HepG2 (cell line): ENCODE measurements around the gene PTH2. TPM values are rescaled to one million over a fixed set of nuclear protein-coding genes. Genes with fewer than 3 reads are reported as not detected.

ENCODE experiments used
- ATAC-seq: fragments of 200-7000 bp; cut with Tn5 transposase; 3 replicates; pipeline ENCODE4 v1.9.1; 2020; ENCODE audit warnings: mild to moderate bottlenecking, moderate library complexity
- BruUV-seq: library from RNA; stranded (reverse); fragments of 400-500 nt; replicated peaks from 2 replicates; lab custom pipeline; 2021; lab: Mats Ljungman, UMichigan
- CTCF ChIA-PET: fragments of 300-600 bp; formaldehyde crosslinking; extraction: SDS; loops from one replicate; lab custom pipeline; 2021; ENCODE audit warnings: low total read pairs, inconsistent platforms, low intra/inter-chr PET ratio; lab: Yijun Ruan, JAX
- POLR2A ChIA-PET: fragments of 350-600 bp; sonication (Branson Sonifier 250); formaldehyde crosslinking; loops from one replicate; lab custom pipeline; 2020; ENCODE audit warnings: antibody characterized with exemption, inconsistent platforms; lab: Yijun Ruan, JAX
- DNase-seq: peaks from one replicate; pipeline ENCODE4 v3.0.0-alpha.2; 2015; ENCODE audit warnings: low spot score
- FAIRE-seq: peaks from 3 replicates; lab custom pipeline; 2011; peaks lifted over from hg19 to GRCh38; lab: Jason Lieb, UNC
- H2AFZ ChIP-seq: one replicate; pipeline ENCODE4 v1.6.1; 2011; ENCODE audit warnings: low read length, inconsistent platforms
- H3K27ac ChIP-seq: fragments of 300-600 bp; 3 replicates; pipeline ENCODE4 v1.8.0; 2011; ENCODE audit warnings: mixed run types, mild to moderate bottlenecking, mixed read lengths, low read length, inconsistent platforms; ENCODE audit not compliant: insufficient read depth; ENCODE audit errors: extremely low read length
- H3K27me3 ChIP-seq, 2 experiments: fragments of 200-600 bp in 1 of 2; 2 replicates in 1 of 2; 3 replicates in 1 of 2; pipeline versions ENCODE4 v1.6.0 to v1.8.0; 2011; ENCODE audit warnings: low read length in 2 of 2, mild to moderate bottlenecking in 2 of 2, moderate library complexity in 2 of 2, inconsistent platforms in 1 of 2; ENCODE audit not compliant: insufficient read depth in 2 of 2, control insufficient read depth in 1 of 2
- H3K36me3 ChIP-seq, 2 experiments: fragments of 200-600 bp in 1 of 2; replicated peaks in 1 of 2; 2 replicates in 1 of 2; 3 replicates in 1 of 2; pipeline versions ENCODE4 v1.5.1 to v1.8.0; 2011; ENCODE audit warnings: low read length in 2 of 2, inconsistent platforms in 1 of 2; ENCODE audit not compliant: insufficient read depth in 2 of 2, control insufficient read depth in 1 of 2
- H3K4me1 ChIP-seq: 2 replicates; pipeline ENCODE4 v1.5.1; 2012; ENCODE audit warnings: low read length, inconsistent platforms; ENCODE audit not compliant: insufficient read depth
- H3K4me2 ChIP-seq: 2 replicates; pipeline ENCODE4 v1.6.0; 2011; ENCODE audit warnings: low read depth, low read length, inconsistent platforms
- H3K4me3 ChIP-seq, 3 experiments: fragments of 200-600 bp in 1 of 3; sonication (generic), shearing (Covaris generic) in 1 of 3; replicated peaks in 1 of 3; 2 replicates each; pipeline ENCODE4 v1.5.1; 2011 to 2016; ENCODE audit warnings: low read length in 3 of 3, inconsistent platforms in 2 of 3, low read depth in 2 of 3, mild to moderate bottlenecking in 2 of 3, control low read depth in 1 of 3, mixed read lengths in 1 of 3; ENCODE audit not compliant: insufficient read depth in 1 of 3
- H3K79me2 ChIP-seq: one replicate; pipeline ENCODE4 v1.6.1; 2011; ENCODE audit warnings: low read length, inconsistent platforms; ENCODE audit not compliant: insufficient read depth
- H3K9ac ChIP-seq: 2 replicates; pipeline ENCODE4 v1.6.0; 2011; ENCODE audit warnings: mild to moderate bottlenecking, low read depth, low read length, inconsistent platforms; ENCODE audit not compliant: insufficient read depth
- H3K9me3 ChIP-seq: 2 replicates; pipeline ENCODE4 v1.5.1; 2012; ENCODE audit warnings: mild to moderate bottlenecking, low read length
- H4K20me1 ChIP-seq: 2 replicates; pipeline ENCODE4 v1.6.0; 2011; ENCODE audit warnings: inconsistent platforms, mild to moderate bottlenecking, low read length, moderate library complexity; ENCODE audit not compliant: insufficient read depth
- BORCS8-MEF2B ChIP-seq: sonication (generic); formaldehyde crosslinking; IDR thresholded peaks from 2 replicates; pipeline ENCODE4 v1.8.0; 2022; ENCODE audit warnings: mild to moderate bottlenecking, missing genetic modification reagents
- ELF4 ChIP-seq: sonication (generic); formaldehyde crosslinking; IDR thresholded peaks from 2 replicates; pipeline ENCODE4 v1.5.0; 2020; ENCODE audit warnings: missing genetic modification reagents, mild to moderate bottlenecking, moderate library complexity, borderline replicate concordance
- EZH2 ChIP-seq: conservative IDR thresholded peaks from 2 replicates; pipeline ENCODE4 v1.6.1; 2012; ENCODE audit warnings: mild to moderate bottlenecking, low read depth, low read length, moderate library complexity
- RAD21 ChIP-seq: fragments of 450-650 bp; formaldehyde crosslinking; IDR thresholded peaks from 2 replicates; pipeline ENCODE4 v1.5.0; 2020; ENCODE audit warnings: mild to moderate bottlenecking
- SALL1 ChIP-seq: sonication (generic); formaldehyde crosslinking; IDR thresholded peaks from 2 replicates; pipeline ENCODE4 v1.8.0; 2022; ENCODE audit warnings: mild to moderate bottlenecking, missing genetic modification reagents
- SMC3 ChIP-seq: IDR thresholded peaks from 2 replicates; pipeline ENCODE4 v1.6.1; 2011; ENCODE audit warnings: low read length, improper control_type of control experiment
- STAG1 ChIP-seq: sonication (generic); formaldehyde crosslinking; IDR thresholded peaks from 2 replicates; pipeline ENCODE4 v1.4.0; 2020; ENCODE audit warnings: missing genetic modification reagents
- ZNF747 ChIP-seq: sonication (generic); formaldehyde crosslinking; IDR thresholded peaks from 2 replicates; pipeline ENCODE4 v1.8.1; 2023; ENCODE audit warnings: missing genetic modification reagents, mild to moderate bottlenecking, borderline replicate concordance
- WGBS: methylation state at CpG from one replicate; pipeline ENCODE4 v1.1.6; 2017; ENCODE audit warnings: low lambda C conversion rate; 5-methylcytosine and 5-hydroxymethylcytosine counted together
- in situ Hi-C: cut with HindIII; loops from 2 replicates; pipeline ENCODE4 v1.10.0; 2017; ENCODE audit warnings: low pct_unique_long_range_greater_than_20kb; ENCODE audit not compliant: extremely low pct_ligation_motif_present
- intact Hi-C: fragments of 100-400 bp; cut with micrococcal nuclease; formaldehyde crosslinking; loops from one replicate; pipeline ENCODE4 v1.10.0; 2022; ENCODE audit not compliant: unreplicated experiment
- polyA plus RNA-seq, 8 experiments: library from polyadenylated mRNA; depleted of rRNA in 3 of 8; stranded (reverse) in 7 of 8; unstranded in 1 of 8; fragments of >200 nt; fragmentation: Illumina TruSeq in 4 of 8; extraction: Trizol in 4 of 8; gene quantifications; 2 replicates each; pipeline versions ENCODE4 v1.2.1 to v1.2.3, GENCODE V29; 2011 to 2016; ENCODE audit warnings: low read depth in 4 of 8, missing spikeins in 1 of 8, mixed read lengths in 1 of 8; ENCODE audit not compliant: insufficient read depth in 1 of 8
- total RNA-seq, 5 experiments: library from RNA; depleted of rRNA; stranded (reverse); fragments of >200 nt; fragmentation: Illumina TruSeq; extraction: Trizol; gene quantifications; 2 replicates each; pipeline ENCODE4 v1.2.3, GENCODE V29; 2016; ENCODE audit warnings: low read depth in 1 of 5
- TF ChIP-seq, protein P1 (sequence below): sonication (generic); formaldehyde crosslinking; IDR thresholded peaks from 2 replicates; pipeline ENCODE4 v1.8.0; 2022; ENCODE audit warnings: mild to moderate bottlenecking, missing genetic modification reagents, moderate library complexity
- TF ChIP-seq, protein P2 (sequence below): sonication (generic); formaldehyde crosslinking; IDR thresholded peaks from 2 replicates; pipeline ENCODE4 v1.5.0; 2020; ENCODE audit warnings: mild to moderate bottlenecking, missing genetic modification reagents
- TF ChIP-seq, protein P3 (sequence below): IDR thresholded peaks from 2 replicates; pipeline ENCODE4 v1.6.1; 2012; ENCODE audit warnings: inconsistent platforms
- TF ChIP-seq, protein P4 (sequence below): sonication (generic); formaldehyde crosslinking; IDR thresholded peaks from 2 replicates; pipeline ENCODE4 v1.8.1; 2023; ENCODE audit warnings: mild to moderate bottlenecking, moderate library complexity, missing genetic modification reagents
- TF ChIP-seq, protein P5 (sequence below): sonication (generic); formaldehyde crosslinking; IDR thresholded peaks from 2 replicates; pipeline ENCODE4 v1.5.0; 2020; ENCODE audit warnings: mild to moderate bottlenecking, missing genetic modification reagents, moderate library complexity
- TF ChIP-seq, protein P6 (sequence below), 2 experiments: sonication (generic) in 1 of 2; formaldehyde crosslinking in 1 of 2; IDR thresholded peaks; 2 replicates each; pipeline versions ENCODE4 v1.5.1 to v1.6.1; 2011 to 2020; ENCODE audit warnings: borderline replicate concordance in 1 of 2, low read depth in 1 of 2, low read length in 1 of 2, mild to moderate bottlenecking in 1 of 2, missing genetic modification reagents in 1 of 2, moderate library complexity in 1 of 2

PTH2 gene
- total and polyA plus RNA-seq, 2 of the 13 experiments (the other 11 are each of a cell fraction or from before 2014, with no cell fraction given): not detected

DNA sequence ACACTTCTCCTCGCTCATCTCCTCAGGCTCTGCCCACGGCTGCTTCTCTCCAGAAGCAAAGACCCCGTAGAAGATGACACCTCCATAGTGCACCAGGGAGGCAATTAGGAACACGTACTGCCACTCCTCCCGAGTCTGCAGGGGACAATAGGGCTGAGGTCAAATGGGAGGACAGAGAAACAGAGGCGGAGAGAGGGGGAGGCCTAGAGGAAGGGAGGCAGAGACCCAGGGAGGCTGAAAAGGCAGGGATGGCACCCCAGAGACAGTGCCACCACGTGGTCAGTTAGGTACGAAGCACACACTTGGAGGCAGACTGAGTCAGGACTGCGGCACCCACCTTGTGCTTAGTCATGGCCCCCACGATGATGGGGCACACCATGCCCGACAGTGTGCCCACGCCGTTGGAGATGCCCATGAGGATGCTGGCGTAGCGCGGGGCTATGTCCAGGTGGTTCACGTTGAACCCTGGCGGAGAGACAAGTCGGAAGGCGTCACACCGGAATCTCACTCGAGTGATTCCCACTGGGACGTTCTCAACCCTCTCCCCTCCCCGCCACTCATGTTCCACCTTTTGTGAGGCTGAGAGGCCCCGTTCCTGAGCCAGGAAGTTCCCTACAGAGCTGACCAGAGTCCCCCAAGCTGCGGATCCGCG lies 7.6 kb upstream of the PTH2 start:
- TF ChIP-seq, protein P1, sequence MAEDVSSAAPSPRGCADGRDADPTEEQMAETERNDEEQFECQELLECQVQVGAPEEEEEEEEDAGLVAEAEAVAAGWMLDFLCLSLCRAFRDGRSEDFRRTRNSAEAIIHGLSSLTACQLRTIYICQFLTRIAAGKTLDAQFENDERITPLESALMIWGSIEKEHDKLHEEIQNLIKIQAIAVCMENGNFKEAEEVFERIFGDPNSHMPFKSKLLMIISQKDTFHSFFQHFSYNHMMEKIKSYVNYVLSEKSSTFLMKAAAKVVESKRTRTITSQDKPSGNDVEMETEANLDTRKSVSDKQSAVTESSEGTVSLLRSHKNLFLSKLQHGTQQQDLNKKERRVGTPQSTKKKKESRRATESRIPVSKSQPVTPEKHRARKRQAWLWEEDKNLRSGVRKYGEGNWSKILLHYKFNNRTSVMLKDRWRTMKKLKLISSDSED (CRISPR knock-in tag): no peak
- TF ChIP-seq ELF4: no peak
- TF ChIP-seq, protein P2, sequence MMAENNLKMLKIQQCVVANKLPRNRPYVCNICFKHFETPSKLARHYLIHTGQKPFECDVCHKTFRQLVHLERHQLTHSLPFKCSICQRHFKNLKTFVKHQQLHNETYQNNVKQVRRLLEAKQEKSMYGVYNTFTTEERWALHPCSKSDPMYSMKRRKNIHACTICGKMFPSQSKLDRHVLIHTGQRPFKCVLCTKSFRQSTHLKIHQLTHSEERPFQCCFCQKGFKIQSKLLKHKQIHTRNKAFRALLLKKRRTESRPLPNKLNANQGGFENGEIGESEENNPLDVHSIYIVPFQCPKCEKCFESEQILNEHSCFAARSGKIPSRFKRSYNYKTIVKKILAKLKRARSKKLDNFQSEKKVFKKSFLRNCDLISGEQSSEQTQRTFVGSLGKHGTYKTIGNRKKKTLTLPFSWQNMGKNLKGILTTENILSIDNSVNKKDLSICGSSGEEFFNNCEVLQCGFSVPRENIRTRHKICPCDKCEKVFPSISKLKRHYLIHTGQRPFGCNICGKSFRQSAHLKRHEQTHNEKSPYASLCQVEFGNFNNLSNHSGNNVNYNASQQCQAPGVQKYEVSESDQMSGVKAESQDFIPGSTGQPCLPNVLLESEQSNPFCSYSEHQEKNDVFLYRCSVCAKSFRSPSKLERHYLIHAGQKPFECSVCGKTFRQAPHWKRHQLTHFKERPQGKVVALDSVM (CRISPR knock-in tag): peak; percentile 96
- TF ChIP-seq STAG1: peak; percentile 37
- no peak for TF ChIP-seq EZH2
- TF ChIP-seq, protein P3, sequence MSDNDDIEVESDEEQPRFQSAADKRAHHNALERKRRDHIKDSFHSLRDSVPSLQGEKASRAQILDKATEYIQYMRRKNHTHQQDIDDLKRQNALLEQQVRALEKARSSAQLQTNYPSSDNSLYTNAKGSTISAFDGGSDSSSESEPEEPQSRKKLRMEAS: peak; percentile 44; the same call in 1 of the 2 replicates
- TF ChIP-seq SMC3: peak; percentile 16; the same call in 1 of the 2 replicates
- TF ChIP-seq BORCS8-MEF2B: no peak
- no peak for TF ChIP-seq ZNF747 (CRISPR knock-in tag)
- TF ChIP-seq, protein P4, sequence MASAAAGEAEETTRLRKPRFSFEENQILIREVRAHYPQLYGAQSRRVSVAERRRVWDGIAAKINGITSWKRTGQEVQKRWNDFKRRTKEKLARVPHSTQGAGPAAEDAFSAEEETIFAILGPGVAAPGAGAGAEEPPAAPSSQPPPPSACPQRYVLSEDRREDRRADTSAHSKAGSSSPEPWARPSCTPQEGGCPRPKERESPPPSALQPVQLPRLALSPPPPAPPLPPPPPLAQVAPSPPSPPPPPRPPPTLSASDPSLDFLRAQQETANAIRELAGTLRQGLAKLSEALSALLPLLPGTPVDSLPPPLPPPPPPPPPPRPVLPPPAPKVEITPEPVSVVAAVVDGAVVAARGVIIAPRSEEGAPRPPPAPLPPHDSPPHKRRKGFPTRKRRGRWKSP (CRISPR knock-in tag): no peak
- 0 out of 2 replicates have a peak, but pooled peaks have one; percentile 8 for TF ChIP-seq SALL1 (CRISPR knock-in tag)
- TF ChIP-seq, protein P5, sequence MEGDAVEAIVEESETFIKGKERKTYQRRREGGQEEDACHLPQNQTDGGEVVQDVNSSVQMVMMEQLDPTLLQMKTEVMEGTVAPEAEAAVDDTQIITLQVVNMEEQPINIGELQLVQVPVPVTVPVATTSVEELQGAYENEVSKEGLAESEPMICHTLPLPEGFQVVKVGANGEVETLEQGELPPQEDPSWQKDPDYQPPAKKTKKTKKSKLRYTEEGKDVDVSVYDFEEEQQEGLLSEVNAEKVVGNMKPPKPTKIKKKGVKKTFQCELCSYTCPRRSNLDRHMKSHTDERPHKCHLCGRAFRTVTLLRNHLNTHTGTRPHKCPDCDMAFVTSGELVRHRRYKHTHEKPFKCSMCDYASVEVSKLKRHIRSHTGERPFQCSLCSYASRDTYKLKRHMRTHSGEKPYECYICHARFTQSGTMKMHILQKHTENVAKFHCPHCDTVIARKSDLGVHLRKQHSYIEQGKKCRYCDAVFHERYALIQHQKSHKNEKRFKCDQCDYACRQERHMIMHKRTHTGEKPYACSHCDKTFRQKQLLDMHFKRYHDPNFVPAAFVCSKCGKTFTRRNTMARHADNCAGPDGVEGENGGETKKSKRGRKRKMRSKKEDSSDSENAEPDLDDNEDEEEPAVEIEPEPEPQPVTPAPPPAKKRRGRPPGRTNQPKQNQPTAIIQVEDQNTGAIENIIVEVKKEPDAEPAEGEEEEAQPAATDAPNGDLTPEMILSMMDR: peak; percentile 74
- TF ChIP-seq, protein P6, sequence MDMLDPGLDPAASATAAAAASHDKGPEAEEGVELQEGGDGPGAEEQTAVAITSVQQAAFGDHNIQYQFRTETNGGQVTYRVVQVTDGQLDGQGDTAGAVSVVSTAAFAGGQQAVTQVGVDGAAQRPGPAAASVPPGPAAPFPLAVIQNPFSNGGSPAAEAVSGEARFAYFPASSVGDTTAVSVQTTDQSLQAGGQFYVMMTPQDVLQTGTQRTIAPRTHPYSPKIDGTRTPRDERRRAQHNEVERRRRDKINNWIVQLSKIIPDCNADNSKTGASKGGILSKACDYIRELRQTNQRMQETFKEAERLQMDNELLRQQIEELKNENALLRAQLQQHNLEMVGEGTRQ (IDR thresholded peaks at IDR 0.05; ENCODE audit: low read depth, low read length): 0 out of 2 replicates have a peak, but pooled peaks have one; percentile 8
- TF ChIP-seq, protein P6 (CRISPR knock-in tag; IDR thresholded peaks at IDR 0.05; ENCODE audit: borderline replicate concordance): no peak
- 0 out of 2 replicates have a peak, but pooled peaks have one; percentile 10 for TF ChIP-seq RAD21
- ATAC-seq: peak; percentile 48
- in situ Hi-C loops: no loop called here

More for the DNA sequence above, 7.6 kb upstream of the PTH2 start:
- no peak overlapping the region for H3K4me2 ChIP-seq
- H3K4me1 ChIP-seq: peaks cover 16% of the 10 kb centered on the region
- no peak for FAIRE-seq
- ChIA-PET CTCF (interaction anchor here (1.9 kb wide), 1 partner anchor 39 kb away, joined by 16 read pairs; no protein-coding TSS in a partner anchor), POLR2A (no interaction called here)
- H3K9me3 ChIP-seq: no peaks in the 10 kb centered on the region
- H3K9ac ChIP-seq: no peak overlapping the region
- BruUV-seq: no TSS peak
- H3K79me2 ChIP-seq: no peaks in the 10 kb centered on the region
- no peak overlapping the region for H3K27ac ChIP-seq
- intact Hi-C loops: no loop called here
- WGBS: 37% methylated on average over 23 of the region's 28 CpGs
- no peak for DNase-seq
- H3K36me3 ChIP-seq: no peaks in the 10 kb centered on the region
- no peak overlapping the region for H2AFZ ChIP-seq
- H4K20me1 ChIP-seq: no peaks in the 10 kb centered on the region
- H3K27me3 ChIP-seq: peaks cover 6 to 87% of the 10 kb centered on the region in 2 experiments; a peak in 4 of 5 replicates
- H3K4me3 ChIP-seq: no peak overlapping the region
